Measurements from ENCODE around the gene PTPRM. TPM values are rescaled to one million over a fixed set of nuclear protein-coding genes. Genes with fewer than 3 reads are reported as not detected.

PTPRM gene
- total and polyA plus RNA-seq, 2 of the 4 experiments (the other 2 are of a cell fraction) = 28.3 to 51.2 TPM

- ChIA-PET POLR2A (ENCODE audit: unreplicated experiment) (interaction anchor here (0.6 kb wide), 1 partner anchor 191 kb away, joined by 3 read pairs; no protein-coding TSS in a partner anchor), CTCF (interaction anchor here (0.9 kb wide), 1 partner anchor 10 kb away, joined by 3 read pairs; no protein-coding TSS in a partner anchor)
- no peak overlapping the region for H3K9ac ChIP-seq (ENCODE audit: low read depth, low read length)
- no peaks in the 10 kb centered on the region for H3K79me1 ChIP-seq (ENCODE audit: low read depth in 1 of 2, low read length in 2 of 2)
- H2BK5ac ChIP-seq (ENCODE audit: low read depth, low read length, poor library complexity, severe bottlenecking) = no peak overlapping the region
- intact Hi-C loops (cut with micrococcal nuclease) (no loop called here), dilution Hi-C loops (cut with HindIII; ENCODE audit: low sequenced_read_pairs, unreplicated experiment) (no loop called here), in situ Hi-C loops (cut with MboI; ENCODE audit: low sequenced_read_pairs) (no loop called here)
- H4K20me1 ChIP-seq (ENCODE audit: insufficient read depth, low read length) = no peaks in the 10 kb centered on the region
- no peak overlapping the region for H2AK9ac ChIP-seq (replicated peaks; ENCODE audit: low read depth, low read length, poor library complexity)
- no peak overlapping the region for H3K14ac ChIP-seq (replicated peaks; ENCODE audit: low read depth, low read length)
- TF ChIP-seq CHD1 (IDR thresholded peaks at IDR 0.05; ENCODE audit: low read depth, low read length) (no peak), CEBPB (IDR thresholded peaks at IDR 0.05; ENCODE audit: low read depth, low read length) (no peak), NFE2L2 (IDR thresholded peaks at IDR 0.05; ENCODE audit: low read depth, low read length) (no peak), MAZ (IDR thresholded peaks at IDR 0.05; ENCODE audit: borderline replicate concordance, low read depth, low read length) (no peak), RCOR1 (IDR thresholded peaks at IDR 0.05; ENCODE audit: insufficient replicate concordance, low read length) (no peak), BHLHE40 (IDR thresholded peaks at IDR 0.05; ENCODE audit: low read depth, low read length) (no peak), CTCF (conservative IDR thresholded peaks at IDR 0.05; ENCODE audit: low read depth, low read length) (no peak), RAD21 (IDR thresholded peaks at IDR 0.05; ENCODE audit: low read length) (no peak), FOS (IDR thresholded peaks at IDR 0.05; ENCODE audit: low read depth, low read length) (no peak), MXI1 (IDR thresholded peaks at IDR 0.05; ENCODE audit: borderline replicate concordance, low read depth, low read length) (no peak), POLR2A (IDR thresholded peaks at IDR 0.05; ENCODE audit: low read depth, low read length) (no peak), SMC3 (IDR thresholded peaks at IDR 0.05; ENCODE audit: low read depth, low read length) (no peak), MAFK (IDR thresholded peaks at IDR 0.05; ENCODE audit: low read depth, low read length) (no peak; the same call in 1 of the 2 replicates), RFX5 (IDR thresholded peaks at IDR 0.05; ENCODE audit: low read depth, low read length) (no peak)
- TF ChIP-seq, protein P1, sequence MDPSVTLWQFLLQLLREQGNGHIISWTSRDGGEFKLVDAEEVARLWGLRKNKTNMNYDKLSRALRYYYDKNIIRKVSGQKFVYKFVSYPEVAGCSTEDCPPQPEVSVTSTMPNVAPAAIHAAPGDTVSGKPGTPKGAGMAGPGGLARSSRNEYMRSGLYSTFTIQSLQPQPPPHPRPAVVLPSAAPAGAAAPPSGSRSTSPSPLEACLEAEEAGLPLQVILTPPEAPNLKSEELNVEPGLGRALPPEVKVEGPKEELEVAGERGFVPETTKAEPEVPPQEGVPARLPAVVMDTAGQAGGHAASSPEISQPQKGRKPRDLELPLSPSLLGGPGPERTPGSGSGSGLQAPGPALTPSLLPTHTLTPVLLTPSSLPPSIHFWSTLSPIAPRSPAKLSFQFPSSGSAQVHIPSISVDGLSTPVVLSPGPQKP (IDR thresholded peaks at IDR 0.05; ENCODE audit: borderline replicate concordance, low read depth, low read length) = no peak
- TF ChIP-seq, protein P2, sequence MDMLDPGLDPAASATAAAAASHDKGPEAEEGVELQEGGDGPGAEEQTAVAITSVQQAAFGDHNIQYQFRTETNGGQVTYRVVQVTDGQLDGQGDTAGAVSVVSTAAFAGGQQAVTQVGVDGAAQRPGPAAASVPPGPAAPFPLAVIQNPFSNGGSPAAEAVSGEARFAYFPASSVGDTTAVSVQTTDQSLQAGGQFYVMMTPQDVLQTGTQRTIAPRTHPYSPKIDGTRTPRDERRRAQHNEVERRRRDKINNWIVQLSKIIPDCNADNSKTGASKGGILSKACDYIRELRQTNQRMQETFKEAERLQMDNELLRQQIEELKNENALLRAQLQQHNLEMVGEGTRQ (IDR thresholded peaks at IDR 0.05; ENCODE audit: low read depth, low read length) = no peak
- H3K18ac ChIP-seq (ENCODE audit: low read depth, low read length) = no peak overlapping the region
- H2BK20ac ChIP-seq (ENCODE audit: low read depth, low read length) = no peak overlapping the region
- H3K4me1 ChIP-seq (ENCODE audit: control insufficient read depth, insufficient read depth, low read length) = peaks cover 4% of the 10 kb centered on the region
- H3K27me3 ChIP-seq (ENCODE audit: control insufficient read depth, insufficient read depth, low read length) = no peaks in the 10 kb centered on the region
- no TSS peak for BruUV-seq (replicated peaks)
- H2BK120ac ChIP-seq (ENCODE audit: low read depth, low read length) = no peak overlapping the region
- no peak overlapping the region for H4K8ac ChIP-seq (ENCODE audit: low read depth in 2 of 2, low read length in 2 of 2)
- no peak overlapping the region for H3K23ac ChIP-seq (ENCODE audit: low read depth, low read length)
- peaks cover 6% of the 10 kb centered on the region; the same call in 1 of the 2 replicates for H3K9me1 ChIP-seq (ENCODE audit: insufficient read depth, low read length)
- no peak overlapping the region for H3K27ac ChIP-seq (ENCODE audit: insufficient read depth, low read length)
- DNase-seq (peak; percentile 74), ATAC-seq (ENCODE audit: low read depth) (peak; percentile 46; the same call in 1 of the 2 replicates)
- no peak overlapping the region for H3K56ac ChIP-seq (ENCODE audit: extremely low read depth, insufficient read depth, low read length)
- H3K4me3 ChIP-seq (ENCODE audit: insufficient read depth, low read depth, low read length) = no peak overlapping the region
- no peak overlapping the region for H3K4ac ChIP-seq (ENCODE audit: low read depth, low read length)
- no peak overlapping the region for H4K5ac ChIP-seq (ENCODE audit: low read depth, low read length)
- H2AFZ ChIP-seq (replicated peaks; ENCODE audit: low read length, poor library complexity) = no peak overlapping the region
- WGBS, 2 experiments (ENCODE audit: extremely low coverage in 2 of 2, insufficient read length in 1 of 2) = no CpG with 5 or more reads among the region's 2 CpGs
- no peaks in the 10 kb centered on the region for H3K9me3 ChIP-seq (ENCODE audit: control insufficient read depth, insufficient read depth, low read length)
- H2AK5ac ChIP-seq (ENCODE audit: low read depth, low read length) = no peak overlapping the region
- H2BK15ac ChIP-seq (ENCODE audit: low read depth, low read length) = no peak overlapping the region
- no peak overlapping the region for H3K4me2 ChIP-seq (ENCODE audit: low read depth, low read length)
- peaks cover 6% of the 10 kb centered on the region for H3K36me3 ChIP-seq (ENCODE audit: control insufficient read depth, insufficient read depth, low read length)
- H4K91ac ChIP-seq (ENCODE audit: insufficient read depth, low read depth, low read length) = no peak overlapping the region
Measured at GRCh38 chr18:8298186-8298585, 731.1 kb downstream of the PTPRM start.
